ENCODE measurements around the gene USP43.
"Not testable (repeated sequence)": the region's sequence is repeated elsewhere in the genome, so short reads cannot be mapped to it uniquely, and the experiment has no call there.

Gene USP43

DNA sequence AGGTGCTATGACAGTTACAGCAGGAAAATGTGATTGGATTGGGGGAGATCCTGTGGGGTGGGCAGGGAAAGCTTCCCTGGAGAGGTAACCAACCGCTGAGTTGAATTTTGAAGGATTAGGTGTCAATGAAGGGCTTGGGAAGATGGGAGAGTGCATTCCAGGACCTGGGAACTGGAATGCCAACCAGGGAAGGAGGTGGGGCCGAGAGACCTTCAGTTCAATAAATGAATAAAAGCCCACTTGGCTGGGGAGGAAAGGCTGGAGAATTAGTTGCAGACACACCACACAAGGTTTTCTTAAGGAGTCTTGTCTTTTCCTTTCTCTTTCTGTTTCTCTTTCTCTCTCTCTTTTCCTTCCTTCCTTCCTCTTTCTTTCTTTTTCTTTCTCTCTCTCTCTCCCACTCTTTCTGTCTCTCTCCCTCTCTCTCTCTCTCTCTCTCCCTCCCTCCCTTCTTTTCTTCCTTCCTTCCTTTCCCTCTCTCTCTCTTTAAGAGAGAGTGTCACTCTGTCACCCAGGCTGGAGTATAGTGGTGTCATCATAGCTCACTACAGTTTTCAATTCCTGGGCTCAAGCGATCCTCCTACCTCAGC is 3.3 kb downstream of the USP43 start:
- H3K27ac ChIP-seq (ENCODE audit: insufficient read depth, low read length, poor library complexity, severe bottlenecking) = no peak overlapping the region
- H3K4me1 ChIP-seq (ENCODE audit: control insufficient read depth, insufficient read depth, low read length, poor library complexity, severe bottlenecking) = peaks cover 10% of the 10 kb centered on the region
- no peaks in the 10 kb centered on the region for H3K9me3 ChIP-seq (ENCODE audit: control insufficient read depth, low read length)
- peaks cover 24% of the 10 kb centered on the region for H3K27me3 ChIP-seq (replicated peaks; ENCODE audit: control insufficient read depth, insufficient read depth, low read length, poor library complexity, severe bottlenecking)
- no peaks in the 10 kb centered on the region for H3K36me3 ChIP-seq (ENCODE audit: control insufficient read depth, insufficient read depth, low read length)
- DNase-seq = no peak
- no peak overlapping the region for H3K4me3 ChIP-seq (ENCODE audit: insufficient read depth, low read depth, low read length, poor library complexity, severe bottlenecking)

DNA sequence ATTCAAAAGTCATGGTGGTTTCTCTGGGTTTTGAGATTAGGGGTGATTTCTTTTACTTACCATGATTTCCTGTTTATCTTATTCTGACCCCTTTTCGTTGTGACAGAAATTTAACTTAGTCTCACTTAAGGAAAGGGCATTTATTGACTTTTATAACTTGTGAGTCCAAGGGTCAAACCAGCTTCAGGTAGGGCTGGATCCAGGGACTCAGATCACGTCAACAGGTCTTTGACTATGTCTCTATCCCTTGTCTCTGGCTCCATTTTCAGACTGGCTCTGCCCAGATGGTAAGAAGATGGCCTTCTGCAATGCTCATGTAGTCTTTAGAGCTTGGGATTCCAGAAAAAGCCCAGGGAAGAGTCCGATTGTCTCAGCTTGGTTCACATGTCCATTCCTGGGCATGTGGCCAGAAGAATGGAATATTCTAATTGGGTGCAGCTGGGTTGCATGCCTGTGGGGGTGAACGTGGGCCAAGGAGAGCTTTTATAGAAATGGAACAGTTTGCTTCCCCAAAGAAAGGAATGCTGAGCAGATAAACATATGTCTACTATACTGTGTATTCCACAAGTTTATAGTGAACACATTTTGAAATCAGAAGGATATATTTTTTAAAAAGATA is 13.4 kb downstream of the USP43 start:
- Histone ChIP-seq H3K9me3 (ENCODE audit: control insufficient read depth, low read length) (no peaks in the 10 kb centered on the region), H3K27ac (ENCODE audit: insufficient read depth, low read length, poor library complexity, severe bottlenecking) (no peak overlapping the region), H3K4me3 (ENCODE audit: insufficient read depth, low read depth, low read length, poor library complexity, severe bottlenecking) (no peak overlapping the region), H3K27me3 (replicated peaks; ENCODE audit: control insufficient read depth, insufficient read depth, low read length, poor library complexity, severe bottlenecking) (no peaks in the 10 kb centered on the region), H3K36me3 (ENCODE audit: control insufficient read depth, insufficient read depth, low read length) (no peaks in the 10 kb centered on the region), H3K4me1 (ENCODE audit: control insufficient read depth, insufficient read depth, low read length, poor library complexity, severe bottlenecking) (no peaks in the 10 kb centered on the region)
- DNase-seq = no peak

DNA sequence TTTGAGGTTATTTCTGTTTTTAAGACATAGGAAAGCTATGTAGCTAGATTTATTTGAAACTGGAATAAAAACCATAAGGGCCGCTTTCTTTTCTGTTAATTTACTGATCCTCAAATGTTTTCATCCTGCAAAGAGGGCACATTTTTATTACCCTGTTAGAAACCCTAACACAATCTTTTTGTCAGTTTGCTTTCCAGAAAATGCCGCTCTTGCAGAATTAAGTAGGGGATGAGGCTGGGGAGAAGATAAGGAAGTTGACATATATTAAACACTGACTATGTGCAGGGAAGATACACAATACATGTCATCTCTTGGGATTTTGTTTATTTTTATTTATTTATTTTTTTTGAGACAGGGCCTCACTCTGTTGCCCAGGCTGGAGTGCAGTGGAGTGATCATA is 15.7 kb downstream of the USP43 start:
- Histone ChIP-seq H3K36me3 (ENCODE audit: control insufficient read depth, insufficient read depth, low read length) (no peaks in the 10 kb centered on the region), H3K27ac (ENCODE audit: insufficient read depth, low read length, poor library complexity, severe bottlenecking) (no peak overlapping the region), H3K27me3 (replicated peaks; ENCODE audit: control insufficient read depth, insufficient read depth, low read length, poor library complexity, severe bottlenecking) (no peaks in the 10 kb centered on the region), H3K4me3 (ENCODE audit: insufficient read depth, low read depth, low read length, poor library complexity, severe bottlenecking) (no peak overlapping the region), H3K4me1 (ENCODE audit: control insufficient read depth, insufficient read depth, low read length, poor library complexity, severe bottlenecking) (no peaks in the 10 kb centered on the region), H3K9me3 (ENCODE audit: control insufficient read depth, low read length) (no peaks in the 10 kb centered on the region)
- no peak for DNase-seq

DNA sequence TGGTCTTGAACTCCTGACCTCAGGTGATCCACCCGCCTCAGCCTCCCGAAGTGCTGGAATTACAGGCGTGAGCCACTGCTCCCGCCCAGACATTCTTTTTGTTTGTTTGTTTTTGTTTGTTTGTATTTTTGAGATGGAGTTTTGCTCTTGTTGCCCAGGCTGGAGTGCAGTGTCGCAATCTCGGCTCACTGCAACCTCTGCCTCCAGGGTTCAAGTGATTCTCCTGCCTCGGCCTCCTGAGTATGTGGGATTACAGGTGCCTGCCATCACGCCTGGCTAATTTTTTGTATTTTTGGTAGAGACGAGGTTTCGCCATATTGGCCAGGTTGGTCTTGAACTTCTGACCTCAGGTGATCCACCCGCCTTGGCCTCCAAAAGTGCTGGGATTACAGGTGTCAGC is 18.2 kb downstream of the USP43 start:
- H3K4me3 ChIP-seq (ENCODE audit: insufficient read depth, low read depth, low read length, poor library complexity, severe bottlenecking); H3K27me3 ChIP-seq (replicated peaks; ENCODE audit: control insufficient read depth, insufficient read depth, low read length, poor library complexity, severe bottlenecking); DNase-seq; H3K9me3 ChIP-seq (ENCODE audit: control insufficient read depth, low read length); H3K27ac ChIP-seq (ENCODE audit: insufficient read depth, low read length, poor library complexity, severe bottlenecking); H3K36me3 ChIP-seq (ENCODE audit: control insufficient read depth, insufficient read depth, low read length); H3K4me1 ChIP-seq (ENCODE audit: control insufficient read depth, insufficient read depth, low read length, poor library complexity, severe bottlenecking): not testable (repeated sequence)

DNA sequence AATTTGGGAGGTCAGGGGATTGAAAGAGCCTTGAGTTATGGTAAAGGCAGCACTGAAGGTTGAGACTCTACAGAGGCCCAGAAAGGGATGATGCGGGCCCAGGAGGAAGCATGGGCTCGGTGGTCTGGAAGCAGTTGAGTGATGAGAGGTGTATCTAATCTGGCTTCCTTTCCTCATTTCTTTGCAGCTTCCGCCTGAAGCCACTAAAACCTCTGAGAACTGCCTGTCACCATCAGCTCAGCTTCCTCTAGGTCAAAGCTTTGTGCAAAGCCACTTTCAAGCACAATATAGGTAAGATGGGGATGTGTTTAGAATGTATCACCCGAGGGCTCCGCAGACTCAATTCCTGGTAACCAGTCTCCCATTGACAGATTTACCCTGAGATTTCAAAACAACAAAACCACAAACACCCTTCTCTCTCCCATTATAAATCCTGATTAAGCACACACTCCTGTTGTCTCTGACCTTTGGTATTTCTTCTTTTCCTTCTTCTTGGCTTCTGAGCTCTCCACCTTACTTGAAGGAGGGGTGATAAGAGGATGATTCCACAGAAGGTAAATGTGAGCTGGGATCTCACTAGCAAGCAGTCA is 21.2 kb downstream of the USP43 start:
- no peaks in the 10 kb centered on the region for H3K4me1 ChIP-seq (ENCODE audit: control insufficient read depth, insufficient read depth, low read length, poor library complexity, severe bottlenecking)
- DNase-seq = no peak
- no peaks in the 10 kb centered on the region for H3K36me3 ChIP-seq (ENCODE audit: control insufficient read depth, insufficient read depth, low read length)
- no peaks in the 10 kb centered on the region for H3K9me3 ChIP-seq (ENCODE audit: control insufficient read depth, low read length)
- H3K27ac ChIP-seq (ENCODE audit: insufficient read depth, low read length, poor library complexity, severe bottlenecking) = no peak overlapping the region
- no peaks in the 10 kb centered on the region for H3K27me3 ChIP-seq (replicated peaks; ENCODE audit: control insufficient read depth, insufficient read depth, low read length, poor library complexity, severe bottlenecking)
- H3K4me3 ChIP-seq (ENCODE audit: insufficient read depth, low read depth, low read length, poor library complexity, severe bottlenecking) = no peak overlapping the region

DNA sequence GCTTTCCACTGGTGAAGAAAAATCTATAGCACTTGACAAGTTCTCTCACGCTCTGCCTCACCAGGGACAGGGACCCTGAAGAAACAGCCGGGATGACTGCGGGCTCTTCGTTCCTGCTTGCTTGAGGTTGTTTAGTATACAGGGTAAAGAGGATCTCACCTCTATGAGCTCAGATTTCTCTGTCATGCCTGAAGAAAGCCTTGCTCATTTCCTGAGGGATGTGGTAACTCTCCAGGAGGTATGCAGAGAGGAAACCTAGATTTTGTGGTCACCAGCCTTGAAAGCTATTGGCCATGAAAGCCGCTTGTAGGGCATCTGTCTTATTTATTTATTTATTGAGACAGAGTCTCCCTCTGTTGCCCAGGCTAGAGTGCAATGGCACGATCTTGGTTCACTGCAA is 23.2 kb downstream of the USP43 start:
- Histone ChIP-seq H3K27ac (ENCODE audit: insufficient read depth, low read length, poor library complexity, severe bottlenecking) (no peak overlapping the region), H3K4me1 (ENCODE audit: control insufficient read depth, insufficient read depth, low read length, poor library complexity, severe bottlenecking) (no peaks in the 10 kb centered on the region), H3K27me3 (replicated peaks; ENCODE audit: control insufficient read depth, insufficient read depth, low read length, poor library complexity, severe bottlenecking) (no peaks in the 10 kb centered on the region), H3K9me3 (ENCODE audit: control insufficient read depth, low read length) (no peaks in the 10 kb centered on the region), H3K4me3 (ENCODE audit: insufficient read depth, low read depth, low read length, poor library complexity, severe bottlenecking) (no peak overlapping the region), H3K36me3 (ENCODE audit: control insufficient read depth, insufficient read depth, low read length) (no peaks in the 10 kb centered on the region)
- DNase-seq = no peak

DNA sequence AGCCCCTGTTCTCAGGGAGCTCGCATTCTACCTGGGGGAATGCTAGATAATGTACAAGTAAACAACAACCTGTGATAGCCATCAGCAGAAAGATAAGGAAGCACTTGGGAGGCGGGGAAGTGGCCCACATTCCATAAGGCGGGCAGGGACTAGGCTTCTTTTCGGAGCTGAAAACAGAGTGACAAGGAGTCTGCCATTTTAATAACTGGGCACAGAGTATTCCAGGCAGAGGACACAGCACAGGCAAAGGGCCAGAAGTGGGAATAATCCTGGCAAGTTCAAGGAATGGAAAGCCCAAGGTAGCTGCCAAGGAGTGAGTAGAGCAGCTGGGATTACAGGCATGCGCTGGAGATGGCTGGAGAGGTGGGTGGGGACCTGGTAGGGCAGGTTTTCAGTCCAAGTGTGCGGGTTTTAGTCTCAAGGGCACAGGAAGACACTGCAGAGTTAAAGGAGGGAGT is 24.3 kb downstream of the USP43 start:
- DNase-seq = no peak
- Histone ChIP-seq H3K9me3 (ENCODE audit: control insufficient read depth, low read length) (no peaks in the 10 kb centered on the region), H3K4me3 (ENCODE audit: insufficient read depth, low read depth, low read length, poor library complexity, severe bottlenecking) (no peak overlapping the region), H3K4me1 (ENCODE audit: control insufficient read depth, insufficient read depth, low read length, poor library complexity, severe bottlenecking) (no peaks in the 10 kb centered on the region), H3K27me3 (replicated peaks; ENCODE audit: control insufficient read depth, insufficient read depth, low read length, poor library complexity, severe bottlenecking) (no peaks in the 10 kb centered on the region), H3K36me3 (ENCODE audit: control insufficient read depth, insufficient read depth, low read length) (no peaks in the 10 kb centered on the region), H3K27ac (ENCODE audit: insufficient read depth, low read length, poor library complexity, severe bottlenecking) (no peak overlapping the region)

DNA sequence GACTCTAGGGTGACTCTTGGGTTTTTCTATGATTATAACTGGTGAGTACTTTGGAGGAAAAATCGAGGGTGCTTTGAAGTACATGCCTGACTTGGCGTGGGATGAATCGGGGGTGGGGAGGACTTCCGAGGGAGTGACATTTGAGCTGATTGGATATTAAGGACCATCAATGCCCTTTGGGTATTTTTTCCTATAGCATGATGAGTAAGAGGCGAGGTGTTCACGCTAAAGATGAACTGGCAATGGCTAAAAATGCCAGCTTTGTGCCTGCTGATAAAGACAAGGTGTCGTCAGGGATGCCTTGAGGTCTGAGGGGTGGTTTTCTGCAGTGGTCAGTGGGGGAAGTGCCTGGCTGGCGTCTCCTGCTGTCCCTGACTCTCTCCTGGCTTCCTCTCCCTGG is 25.3 kb downstream of the USP43 start:
- no peak for DNase-seq
- Histone ChIP-seq H3K9me3 (ENCODE audit: control insufficient read depth, low read length) (no peaks in the 10 kb centered on the region), H3K4me3 (ENCODE audit: insufficient read depth, low read depth, low read length, poor library complexity, severe bottlenecking) (no peak overlapping the region), H3K4me1 (ENCODE audit: control insufficient read depth, insufficient read depth, low read length, poor library complexity, severe bottlenecking) (no peaks in the 10 kb centered on the region), H3K36me3 (ENCODE audit: control insufficient read depth, insufficient read depth, low read length) (no peaks in the 10 kb centered on the region), H3K27ac (ENCODE audit: insufficient read depth, low read length, poor library complexity, severe bottlenecking) (no peak overlapping the region), H3K27me3 (replicated peaks; ENCODE audit: control insufficient read depth, insufficient read depth, low read length, poor library complexity, severe bottlenecking) (no peaks in the 10 kb centered on the region)

DNA sequence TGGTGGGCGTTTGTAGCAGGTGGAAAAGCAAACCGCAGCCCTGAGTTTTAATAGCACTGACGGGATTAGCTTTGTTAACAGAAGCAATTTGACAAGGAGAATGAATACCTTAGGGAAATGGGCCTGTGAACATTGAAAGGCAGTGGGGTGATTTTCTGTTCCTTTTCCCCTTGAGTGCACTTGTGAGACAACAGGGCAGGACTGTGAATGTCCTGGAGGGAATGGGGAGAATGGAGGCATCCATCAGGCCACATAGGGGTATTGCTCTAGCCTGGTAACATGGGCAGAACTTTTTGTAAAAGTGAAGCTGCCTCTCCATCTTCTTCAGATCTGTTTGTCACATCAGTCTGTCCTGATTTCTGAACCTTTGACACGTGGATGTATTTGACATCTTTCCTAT is 26.2 kb downstream of the USP43 start:
- Histone ChIP-seq H3K36me3 (ENCODE audit: control insufficient read depth, insufficient read depth, low read length) (no peaks in the 10 kb centered on the region), H3K4me1 (ENCODE audit: control insufficient read depth, insufficient read depth, low read length, poor library complexity, severe bottlenecking) (no peaks in the 10 kb centered on the region), H3K27me3 (replicated peaks; ENCODE audit: control insufficient read depth, insufficient read depth, low read length, poor library complexity, severe bottlenecking) (no peaks in the 10 kb centered on the region), H3K9me3 (ENCODE audit: control insufficient read depth, low read length) (no peaks in the 10 kb centered on the region), H3K27ac (ENCODE audit: insufficient read depth, low read length, poor library complexity, severe bottlenecking) (no peak overlapping the region), H3K4me3 (ENCODE audit: insufficient read depth, low read depth, low read length, poor library complexity, severe bottlenecking) (no peak overlapping the region)
- no peak for DNase-seq

DNA sequence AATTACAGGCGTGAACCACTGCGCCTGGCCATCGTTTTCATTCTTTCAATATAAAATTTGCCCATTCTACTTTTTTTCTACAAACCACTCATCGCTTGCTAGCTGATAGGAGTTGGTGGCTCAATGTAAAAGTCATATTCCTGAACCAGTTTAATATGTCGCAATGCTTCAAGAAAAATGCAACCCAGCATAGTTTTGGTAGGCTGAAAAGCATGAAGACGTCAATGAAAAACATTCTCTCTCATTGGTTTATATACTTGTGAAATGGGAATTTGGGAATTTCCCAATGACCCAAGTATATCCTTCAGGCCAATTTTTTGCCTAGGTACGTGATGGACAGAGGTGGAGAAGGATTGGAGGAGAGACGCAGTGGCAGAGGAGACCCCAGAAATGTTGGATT is 26.9 kb downstream of the USP43 start:
- H3K4me3 ChIP-seq (ENCODE audit: insufficient read depth, low read depth, low read length, poor library complexity, severe bottlenecking) = no peak overlapping the region
- H3K4me1 ChIP-seq (ENCODE audit: control insufficient read depth, insufficient read depth, low read length, poor library complexity, severe bottlenecking) = no peaks in the 10 kb centered on the region
- no peaks in the 10 kb centered on the region for H3K36me3 ChIP-seq (ENCODE audit: control insufficient read depth, insufficient read depth, low read length)

More for the DNA sequence above, 26.9 kb downstream of the USP43 start:
- no peak overlapping the region for H3K27ac ChIP-seq (ENCODE audit: insufficient read depth, low read length, poor library complexity, severe bottlenecking)
- H3K9me3 ChIP-seq (ENCODE audit: control insufficient read depth, low read length) = no peaks in the 10 kb centered on the region
- no peaks in the 10 kb centered on the region for H3K27me3 ChIP-seq (replicated peaks; ENCODE audit: control insufficient read depth, insufficient read depth, low read length, poor library complexity, severe bottlenecking)
- DNase-seq = no peak

All from effector memory CD4-positive, alpha-beta T cell (primary cell).